ENCODE measurements around the gene LILRA6. TPM values are rescaled to one million over a fixed set of nuclear protein-coding genes. Genes with fewer than 3 reads are reported as not detected.

Gene LILRA6
- total RNA-seq, 1 donor from 2014 or later = 36.9 TPM

DNA sequence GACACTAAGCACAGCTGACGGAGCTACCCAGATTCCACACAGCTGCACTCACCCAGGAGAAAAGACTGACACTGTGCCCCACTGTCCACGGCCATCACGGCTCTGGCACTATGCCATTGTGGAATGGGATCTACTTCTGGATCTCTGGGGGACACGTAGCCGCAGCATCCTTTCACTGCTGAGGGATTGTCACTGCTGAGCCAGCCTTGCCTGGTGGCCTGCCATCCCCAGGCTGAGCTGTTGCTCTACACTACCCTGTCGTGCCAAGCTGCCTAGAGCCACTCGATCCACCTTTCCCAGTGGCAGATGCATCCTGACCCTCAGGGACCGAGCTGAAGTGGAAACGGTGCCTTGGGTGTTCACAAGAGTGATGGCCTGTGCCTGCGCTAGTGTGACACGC lies 19.5 kb upstream of the LILRA6 start:
- TF ChIP-seq, protein P1, sequence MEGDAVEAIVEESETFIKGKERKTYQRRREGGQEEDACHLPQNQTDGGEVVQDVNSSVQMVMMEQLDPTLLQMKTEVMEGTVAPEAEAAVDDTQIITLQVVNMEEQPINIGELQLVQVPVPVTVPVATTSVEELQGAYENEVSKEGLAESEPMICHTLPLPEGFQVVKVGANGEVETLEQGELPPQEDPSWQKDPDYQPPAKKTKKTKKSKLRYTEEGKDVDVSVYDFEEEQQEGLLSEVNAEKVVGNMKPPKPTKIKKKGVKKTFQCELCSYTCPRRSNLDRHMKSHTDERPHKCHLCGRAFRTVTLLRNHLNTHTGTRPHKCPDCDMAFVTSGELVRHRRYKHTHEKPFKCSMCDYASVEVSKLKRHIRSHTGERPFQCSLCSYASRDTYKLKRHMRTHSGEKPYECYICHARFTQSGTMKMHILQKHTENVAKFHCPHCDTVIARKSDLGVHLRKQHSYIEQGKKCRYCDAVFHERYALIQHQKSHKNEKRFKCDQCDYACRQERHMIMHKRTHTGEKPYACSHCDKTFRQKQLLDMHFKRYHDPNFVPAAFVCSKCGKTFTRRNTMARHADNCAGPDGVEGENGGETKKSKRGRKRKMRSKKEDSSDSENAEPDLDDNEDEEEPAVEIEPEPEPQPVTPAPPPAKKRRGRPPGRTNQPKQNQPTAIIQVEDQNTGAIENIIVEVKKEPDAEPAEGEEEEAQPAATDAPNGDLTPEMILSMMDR (IDR thresholded peaks at IDR 0.05) = no peak
- no peaks in the 10 kb centered on the region for H3K9me3 ChIP-seq
- intact Hi-C loops (cut with DNase I) = no loop called here
- no peaks in the 10 kb centered on the region for H3K36me3 ChIP-seq
- H3K27ac ChIP-seq = no peak overlapping the region
- DNase-seq (no peak), ATAC-seq (no peak)
- peaks cover 4% of the 10 kb centered on the region for H3K27me3 ChIP-seq (ENCODE audit: low read depth)
- no peaks in the 10 kb centered on the region for H3K4me1 ChIP-seq
- H3K4me3 ChIP-seq = no peak overlapping the region

DNA sequence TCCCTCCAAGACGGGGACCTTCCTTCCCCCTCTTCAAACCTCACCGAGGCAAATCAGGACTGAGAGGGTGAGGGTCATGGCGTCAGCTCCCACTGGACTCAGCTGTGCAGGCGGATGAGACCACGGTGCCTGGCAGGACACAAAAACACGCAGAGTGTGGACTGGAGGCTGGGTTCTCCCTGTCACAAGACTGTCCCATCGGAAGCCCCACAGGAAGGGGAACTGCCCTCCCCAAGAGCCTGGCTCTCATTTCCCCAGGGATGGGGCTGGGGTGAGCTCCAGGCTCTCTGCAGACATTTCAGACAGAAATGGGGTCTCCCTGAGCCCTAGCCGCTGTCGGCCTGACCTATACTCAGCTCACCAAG lies 14.5 kb upstream of the LILRA6 start, which contains the start of gene LILRB5:
LILRB5 (minus strand) TSS at position 158 of the 365 bp plus-strand sequence; CDS start at position 78, 80 bp downstream.
- TF ChIP-seq, protein P1 (IDR thresholded peaks at IDR 0.05) = no peak
- H3K9me3 ChIP-seq = no peaks in the 10 kb centered on the region
- intact Hi-C loops (cut with DNase I) = no loop called here
- ATAC-seq = peak in 1 of 2 donors; percentile 15
- no peaks in the 10 kb centered on the region for H3K4me1 ChIP-seq
- DNase-seq = no peak
- no peak within 1 kb of the TSS for H3K27ac ChIP-seq
- no peaks in the 10 kb centered on the region for H3K36me3 ChIP-seq
- peaks cover 36% of the 10 kb centered on the region for H3K27me3 ChIP-seq (ENCODE audit: low read depth)
- H3K4me3 ChIP-seq = peak within 1 kb of the TSS; percentile 21

DNA sequence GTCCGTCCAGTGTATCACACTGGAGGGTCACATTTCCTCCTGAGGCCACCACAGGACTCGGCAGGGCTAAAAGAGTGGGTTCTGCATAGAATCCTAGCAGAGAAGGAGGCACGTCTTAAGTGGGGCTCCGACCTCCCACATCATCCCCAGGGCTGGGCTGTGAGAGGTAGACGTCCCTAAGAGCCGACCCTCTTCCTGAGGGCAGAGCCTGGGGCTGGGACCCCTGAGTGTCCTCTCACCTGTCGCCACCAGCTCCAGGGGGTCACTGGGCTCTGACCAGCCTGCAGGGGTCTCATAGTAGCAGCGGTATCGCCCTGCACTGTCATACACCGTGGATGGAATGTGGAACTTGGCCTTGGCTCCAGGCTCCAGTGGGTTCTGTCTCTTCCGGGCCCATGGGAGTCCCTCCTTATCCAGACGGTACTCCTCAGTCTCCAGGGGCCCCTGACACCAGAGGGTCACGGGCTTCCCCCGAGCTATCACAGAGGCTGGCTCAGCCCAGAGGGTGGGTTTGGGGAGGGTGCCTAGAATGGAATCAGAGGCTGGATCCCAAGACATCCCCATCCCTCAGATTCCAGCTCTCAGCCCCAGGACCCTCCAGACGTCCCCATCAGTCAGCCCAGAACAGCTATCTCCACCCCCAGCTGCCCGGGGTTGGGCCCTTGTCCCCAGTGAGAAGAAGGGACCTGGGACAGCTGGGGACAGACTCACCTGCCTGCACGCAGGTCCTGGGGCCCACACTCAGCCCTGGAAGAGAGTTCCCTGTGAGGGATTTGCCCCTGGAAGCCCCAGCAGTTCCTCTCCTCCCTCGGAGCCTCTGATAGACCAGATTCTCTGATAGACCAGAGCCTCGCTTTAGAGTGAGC lies 13.9 kb upstream of the LILRA6 start:
- ATAC-seq (no peak), DNase-seq (no peak)
- H3K4me3 ChIP-seq = peak overlapping the region; percentile 21
- no peaks in the 10 kb centered on the region for H3K36me3 ChIP-seq
- H3K27ac ChIP-seq = no peak overlapping the region
- intact Hi-C loops (cut with DNase I) = no loop called here
- no peaks in the 10 kb centered on the region for H3K4me1 ChIP-seq
- peaks cover 36% of the 10 kb centered on the region for H3K27me3 ChIP-seq (ENCODE audit: low read depth)
- H3K9me3 ChIP-seq = no peaks in the 10 kb centered on the region
- TF ChIP-seq, protein P1 (IDR thresholded peaks at IDR 0.05) = no peak

DNA sequence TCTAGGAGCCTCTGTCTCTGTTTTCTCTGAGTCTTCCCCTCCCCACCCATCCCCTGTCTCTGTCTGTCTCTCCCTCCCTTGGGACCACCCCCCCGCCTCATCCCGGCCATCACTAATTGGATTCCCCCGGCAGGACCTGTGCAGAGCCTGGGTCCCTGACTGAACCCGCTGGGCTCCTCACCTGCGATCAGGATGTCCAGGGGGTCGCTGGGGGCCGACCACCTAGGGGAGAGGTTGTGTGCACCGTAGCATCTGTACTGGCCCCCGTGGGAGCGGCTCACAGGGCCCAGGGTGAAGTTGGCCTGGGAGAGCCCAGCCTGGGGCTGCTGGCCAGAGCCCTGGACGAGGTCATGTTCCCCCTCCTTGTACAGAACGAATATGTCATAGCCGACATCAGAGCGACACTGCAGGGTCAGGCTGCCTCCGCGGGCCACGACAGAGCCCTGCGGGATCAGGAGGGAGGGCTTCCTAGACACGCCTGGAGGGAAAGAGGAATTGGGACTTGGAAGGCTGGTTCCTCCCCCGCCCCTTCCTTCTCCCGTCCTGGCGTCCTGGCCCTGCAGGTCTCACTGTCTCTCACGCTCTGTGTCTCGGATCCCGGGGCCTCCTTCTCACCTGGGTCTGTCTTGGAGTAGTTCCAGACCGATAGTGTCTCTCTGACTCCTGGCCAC lies 12.7 kb upstream of the LILRA6 start:
- H3K36me3 ChIP-seq = no peaks in the 10 kb centered on the region
- H3K27me3 ChIP-seq (ENCODE audit: low read depth) = peaks cover 36% of the 10 kb centered on the region
- DNase-seq = no peak
- no peak overlapping the region for H3K27ac ChIP-seq
- ATAC-seq = no peak
- no peaks in the 10 kb centered on the region for H3K4me1 ChIP-seq
- intact Hi-C loops (cut with DNase I) = no loop called here
- H3K9me3 ChIP-seq = no peaks in the 10 kb centered on the region
- TF ChIP-seq, protein P1 (IDR thresholded peaks at IDR 0.05) = no peak
- H3K4me3 ChIP-seq = no peak overlapping the region

DNA sequence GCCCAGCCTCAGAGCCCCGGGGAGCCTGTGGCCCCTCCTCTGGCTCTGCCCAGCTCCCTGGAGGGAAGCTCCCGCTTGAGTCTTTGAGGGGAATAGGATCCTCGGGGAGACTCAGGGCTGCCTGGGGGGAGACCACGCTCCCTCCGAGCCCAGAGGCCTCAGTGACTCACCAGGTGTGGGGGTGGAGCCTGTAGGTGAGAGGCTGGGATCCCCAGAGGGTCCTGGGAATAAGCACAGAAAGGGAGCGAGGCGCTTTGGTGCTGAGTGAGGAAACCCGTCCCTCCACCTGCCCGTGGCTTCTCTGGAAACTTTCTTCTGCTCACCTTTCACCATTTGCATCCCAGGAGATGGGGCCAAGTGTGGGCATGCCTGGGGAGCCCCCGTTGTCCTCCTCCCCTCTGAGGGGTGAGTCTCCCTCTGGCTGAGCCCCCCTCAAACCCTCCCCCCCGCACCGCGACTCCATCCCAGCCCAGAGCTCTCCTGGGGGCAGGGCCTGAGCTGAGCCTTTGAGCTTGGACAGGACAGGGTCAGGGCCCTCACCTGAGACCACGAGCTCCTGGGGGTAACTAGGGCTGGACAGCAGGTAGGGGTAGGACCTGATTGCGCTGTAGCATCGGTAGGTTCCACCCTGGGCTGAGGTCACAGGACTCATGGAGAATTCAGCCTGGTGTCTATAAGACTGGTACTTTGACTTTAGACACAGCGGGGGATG lies 11.8 kb upstream of the LILRA6 start:
- H3K27ac ChIP-seq = no peak overlapping the region
- TF ChIP-seq, protein P1 (IDR thresholded peaks at IDR 0.05) = no peak
- H3K27me3 ChIP-seq (ENCODE audit: low read depth) = peaks cover 36% of the 10 kb centered on the region
- DNase-seq (no peak), ATAC-seq (peak in 1 of 2 donors; percentile 17)
- H3K36me3 ChIP-seq = no peaks in the 10 kb centered on the region
- H3K9me3 ChIP-seq = no peaks in the 10 kb centered on the region
- H3K4me3 ChIP-seq = no peak overlapping the region
- no peaks in the 10 kb centered on the region for H3K4me1 ChIP-seq
- intact Hi-C loops (cut with DNase I) = no loop called here
